Right lobe of liver (tissue), 6 donors: ENCODE measurements around the gene WNT7A. TPM values are rescaled to one million over a fixed set of nuclear protein-coding genes. Genes with fewer than 3 reads are reported as not detected.

Experiments used
- ATAC-seq, 4 donors: fragments of 200-7000 bp; cut with Tn5 transposase; one replicate each; pipeline ENCODE4 v1.9.1; 2020; ENCODE audit warnings: mild to moderate bottlenecking in 4 of 4, moderate library complexity in 4 of 4
- DNase-seq, 3 donors: peaks; one replicate each; pipeline ENCODE4 v3.0.0-alpha.2; 2020
- H3K27ac ChIP-seq, 3 donors: fragments of 200-600 bp; one replicate each; pipeline ENCODE4 v1.8.0; 2022
- H3K27me3 ChIP-seq, 2 donors: fragments of 200-600 bp; one replicate each; pipeline ENCODE4 v1.8.0; 2022
- H3K36me3 ChIP-seq, 4 donors: fragments of 200-600 bp; sonication (generic) in 1 of 4; one replicate each; pipeline versions ENCODE4 v1.5.1 to v1.8.0; 2017 to 2022; ENCODE audit warnings: control low read depth in 1 of 4
- H3K4me1 ChIP-seq, 4 donors: fragments of 200-600 bp; sonication (generic) in 1 of 4; one replicate each; pipeline versions ENCODE4 v1.5.1 to v1.8.0; 2017 to 2022; ENCODE audit warnings: control low read depth in 1 of 4
- H3K4me3 ChIP-seq, 3 donors: fragments of 200-600 bp; one replicate each; pipeline ENCODE4 v1.8.0; 2022
- H3K9me3 ChIP-seq, 4 donors: fragments of 200-600 bp; sonication (generic) in 1 of 4; one replicate each; pipeline versions ENCODE4 v1.5.1 to v1.8.0; 2017 to 2022; ENCODE audit warnings: control low read depth in 1 of 4
- POLR2A ChIP-seq: fragments of 450-650 bp; IDR thresholded peaks from one replicate; pipeline ENCODE4 v1.6.1; 2017; ENCODE audit warnings: antibody characterized with exemption, mild to moderate bottlenecking
- WGBS: methylation state at CpG from one replicate; pipeline ENCODE4 v1.1.6; 2018; ENCODE audit warnings: low coverage, low lambda C conversion rate; ENCODE audit not compliant: insufficient coverage; ENCODE audit errors: missing lambda C conversion rate; 5-methylcytosine and 5-hydroxymethylcytosine counted together
- intact Hi-C, 2 donors: fragments of 100-400 bp; cut with DNase I; formaldehyde crosslinking; loops; one replicate each; pipeline versions ENCODE4 v1.11.2 to v1.14.1; 2022
- total RNA-seq, 6 experiments: library from RNA; depleted of rRNA in 2 of 6; stranded (reverse); fragments of >200 nt in 2 of 6; fragmentation: NEBNext Ultra II Directional in 3 of 6; extraction: Animal tissue kit (Norgen Biotek cat#: 25700) in 3 of 6; gene quantifications; one replicate each; pipeline versions ENCODE4 v1.1.0 to v1.2.4, GENCODE V29; 2016 to 2023
- TF ChIP-seq, protein P1 (sequence below), 4 donors: fragments of 200-600 bp in 3 of 4; fragments of 450-650 bp in 1 of 4; IDR thresholded peaks; one replicate each; pipeline versions ENCODE4 v1.5.1 to v1.8.0; 2016 to 2022; ENCODE audit warnings: antibody characterized with exemption in 4 of 4, mild to moderate bottlenecking in 2 of 4
- donor health status: DM: no; HTN: yes; CAD: no.
- donor health status: DM: no; HTN: no; CAD: no.
- donor health status: DM: no; HTN: no; CAD: no.
- donor health status: DM: no; HTN: yes; CAD: no.
- donor health status: DM: no; HTN: yes; CAD: no.

Gene WNT7A
- total RNA-seq, 6 experiments from 2014 or later, result not detected

DNA sequence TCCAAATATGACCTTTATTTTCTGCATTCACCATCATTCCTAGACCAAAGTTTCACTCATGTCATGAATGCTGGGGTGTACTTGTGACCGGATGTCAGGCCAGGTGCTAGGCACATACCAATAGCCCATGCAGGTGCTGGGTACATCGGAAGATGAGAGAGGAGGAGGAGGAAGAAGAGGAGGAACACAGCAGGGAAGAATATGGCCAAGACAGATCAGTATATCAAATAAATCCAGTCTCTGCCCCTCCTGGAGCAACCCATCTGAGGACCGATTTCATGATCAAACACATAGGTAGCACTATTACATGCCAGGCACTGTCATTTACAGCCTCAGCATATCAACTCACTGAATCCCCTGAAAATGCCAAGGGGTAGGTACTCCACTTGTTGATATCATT lies 3.0 kb upstream of the WNT7A start:
- H3K27me3 ChIP-seq, result peaks cover 16 to 33% of the 10 kb centered on the region in 2 donors
- no peaks in the 10 kb centered on the region for H3K36me3 ChIP-seq
- no peak overlapping the region for H3K4me3 ChIP-seq
- DNase-seq (peak in 1 of 3 donors; percentile 5), ATAC-seq (no peak)
- TF ChIP-seq POLR2A, result no peak
- TF ChIP-seq, protein P1, sequence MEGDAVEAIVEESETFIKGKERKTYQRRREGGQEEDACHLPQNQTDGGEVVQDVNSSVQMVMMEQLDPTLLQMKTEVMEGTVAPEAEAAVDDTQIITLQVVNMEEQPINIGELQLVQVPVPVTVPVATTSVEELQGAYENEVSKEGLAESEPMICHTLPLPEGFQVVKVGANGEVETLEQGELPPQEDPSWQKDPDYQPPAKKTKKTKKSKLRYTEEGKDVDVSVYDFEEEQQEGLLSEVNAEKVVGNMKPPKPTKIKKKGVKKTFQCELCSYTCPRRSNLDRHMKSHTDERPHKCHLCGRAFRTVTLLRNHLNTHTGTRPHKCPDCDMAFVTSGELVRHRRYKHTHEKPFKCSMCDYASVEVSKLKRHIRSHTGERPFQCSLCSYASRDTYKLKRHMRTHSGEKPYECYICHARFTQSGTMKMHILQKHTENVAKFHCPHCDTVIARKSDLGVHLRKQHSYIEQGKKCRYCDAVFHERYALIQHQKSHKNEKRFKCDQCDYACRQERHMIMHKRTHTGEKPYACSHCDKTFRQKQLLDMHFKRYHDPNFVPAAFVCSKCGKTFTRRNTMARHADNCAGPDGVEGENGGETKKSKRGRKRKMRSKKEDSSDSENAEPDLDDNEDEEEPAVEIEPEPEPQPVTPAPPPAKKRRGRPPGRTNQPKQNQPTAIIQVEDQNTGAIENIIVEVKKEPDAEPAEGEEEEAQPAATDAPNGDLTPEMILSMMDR (IDR thresholded peaks at IDR 0.05), result no peak
- intact Hi-C loops, result loop anchor here in 1 of 2 donors (10.0 kb wide), 1 partner anchor 228 kb away; no protein-coding TSS in a partner anchor
- peaks cover 0 to 10% (median 0%) of the 10 kb centered on the region in 4 donors for H3K4me1 ChIP-seq
- no peak overlapping the region for H3K27ac ChIP-seq
- H3K9me3 ChIP-seq, result no peaks in the 10 kb centered on the region
- WGBS, result 67% methylated on average over 3 of the region's 3 CpGs

DNA sequence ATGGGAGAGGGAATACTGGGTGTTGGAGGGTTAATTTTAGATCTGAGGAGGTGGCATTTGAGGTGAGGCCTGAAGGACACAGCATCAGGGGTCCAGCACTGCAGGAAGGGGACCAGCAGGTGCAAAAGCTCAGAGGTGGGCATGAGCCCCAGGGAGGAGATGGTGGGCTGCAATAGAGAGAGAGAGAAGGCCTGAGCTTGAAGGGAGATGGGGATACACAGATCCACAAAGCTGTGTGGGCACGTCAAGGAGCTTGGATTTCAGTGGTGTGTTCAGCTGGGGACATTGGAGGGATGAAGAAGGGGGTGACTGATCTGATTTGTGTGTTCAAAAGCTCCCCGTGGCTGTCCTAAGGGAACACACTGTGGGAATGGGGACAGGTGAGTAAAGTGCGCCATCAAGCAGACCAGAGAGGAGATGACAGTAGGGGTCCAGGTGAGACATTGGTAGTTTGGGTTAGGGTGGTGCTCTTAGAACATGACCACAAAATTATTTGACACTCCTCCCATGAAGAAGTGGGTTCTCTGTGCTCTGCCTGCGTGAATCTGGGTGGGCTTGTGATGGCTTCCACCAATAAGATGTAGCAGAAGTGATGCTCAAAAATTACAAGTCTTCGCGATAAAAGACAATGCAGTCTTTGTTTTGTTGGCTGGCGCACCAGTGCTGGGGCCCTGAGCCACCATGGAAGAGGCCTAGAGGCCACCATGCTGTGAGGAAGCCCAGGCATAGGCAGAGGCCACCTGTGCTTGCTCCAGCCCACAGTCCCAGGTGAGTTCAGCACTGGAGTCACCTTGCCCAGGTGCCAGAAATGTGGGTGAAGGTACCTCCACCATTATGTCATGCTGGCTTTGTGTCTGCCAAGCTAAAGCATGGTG lies 1.9 kb upstream of the WNT7A start:
- H3K4me1 ChIP-seq, result peaks cover 0 to 10% (median 0%) of the 10 kb centered on the region in 4 donors
- peaks cover 16 to 36% of the 10 kb centered on the region in 2 donors for H3K27me3 ChIP-seq
- ATAC-seq, result no peak
- H3K4me3 ChIP-seq, result no peak overlapping the region
- no peak for TF ChIP-seq POLR2A
- TF ChIP-seq, protein P1 (IDR thresholded peaks at IDR 0.05), result no peak
- H3K9me3 ChIP-seq, result no peaks in the 10 kb centered on the region
- DNase-seq, result peak in 1 of 3 donors; percentile 10
- H3K36me3 ChIP-seq, result no peaks in the 10 kb centered on the region
- no peak overlapping the region for H3K27ac ChIP-seq
- 47% methylated on average over 4 of the region's 7 CpGs for WGBS
- intact Hi-C loops, result loop anchor here in 1 of 2 donors (10.0 kb wide), 1 partner anchor 227 kb away; no protein-coding TSS in a partner anchor

DNA sequence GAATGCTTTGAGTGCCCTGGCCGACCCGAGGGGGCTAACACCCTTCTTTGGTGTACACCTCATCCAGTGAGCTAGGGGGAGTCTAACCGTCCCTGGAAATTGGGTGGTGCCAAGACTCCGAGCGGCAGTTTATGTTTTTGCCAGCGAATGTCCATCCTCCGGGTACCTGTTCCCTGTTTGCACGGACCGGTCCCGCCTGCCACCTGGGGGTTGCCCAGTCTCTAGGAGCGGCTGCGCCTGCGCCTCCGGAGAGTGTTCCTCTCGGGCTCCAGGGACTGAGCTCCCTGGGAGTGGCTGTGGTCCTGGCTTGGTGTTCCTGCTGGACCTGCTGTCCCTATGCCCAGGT lies 913 bp upstream of the WNT7A start:
- peaks cover 16 to 36% of the 10 kb centered on the region in 2 donors for H3K27me3 ChIP-seq
- no peaks in the 10 kb centered on the region for H3K36me3 ChIP-seq
- no peak overlapping the region for H3K27ac ChIP-seq
- no peak for TF ChIP-seq POLR2A
- TF ChIP-seq, protein P1 (IDR thresholded peaks at IDR 0.05), result no peak
- WGBS, result 0% methylated on average over 3 of the region's 15 CpGs
- H3K9me3 ChIP-seq, result no peaks in the 10 kb centered on the region
- peaks cover 0 to 10% (median 0%) of the 10 kb centered on the region in 4 donors for H3K4me1 ChIP-seq
- intact Hi-C loops, result loop anchor here in 1 of 2 donors (10.0 kb wide), 1 partner anchor 226 kb away; no protein-coding TSS in a partner anchor
- DNase-seq (peak in 1 of 3 donors; percentile 25), ATAC-seq (no peak)
- H3K4me3 ChIP-seq, result no peak overlapping the region

DNA sequence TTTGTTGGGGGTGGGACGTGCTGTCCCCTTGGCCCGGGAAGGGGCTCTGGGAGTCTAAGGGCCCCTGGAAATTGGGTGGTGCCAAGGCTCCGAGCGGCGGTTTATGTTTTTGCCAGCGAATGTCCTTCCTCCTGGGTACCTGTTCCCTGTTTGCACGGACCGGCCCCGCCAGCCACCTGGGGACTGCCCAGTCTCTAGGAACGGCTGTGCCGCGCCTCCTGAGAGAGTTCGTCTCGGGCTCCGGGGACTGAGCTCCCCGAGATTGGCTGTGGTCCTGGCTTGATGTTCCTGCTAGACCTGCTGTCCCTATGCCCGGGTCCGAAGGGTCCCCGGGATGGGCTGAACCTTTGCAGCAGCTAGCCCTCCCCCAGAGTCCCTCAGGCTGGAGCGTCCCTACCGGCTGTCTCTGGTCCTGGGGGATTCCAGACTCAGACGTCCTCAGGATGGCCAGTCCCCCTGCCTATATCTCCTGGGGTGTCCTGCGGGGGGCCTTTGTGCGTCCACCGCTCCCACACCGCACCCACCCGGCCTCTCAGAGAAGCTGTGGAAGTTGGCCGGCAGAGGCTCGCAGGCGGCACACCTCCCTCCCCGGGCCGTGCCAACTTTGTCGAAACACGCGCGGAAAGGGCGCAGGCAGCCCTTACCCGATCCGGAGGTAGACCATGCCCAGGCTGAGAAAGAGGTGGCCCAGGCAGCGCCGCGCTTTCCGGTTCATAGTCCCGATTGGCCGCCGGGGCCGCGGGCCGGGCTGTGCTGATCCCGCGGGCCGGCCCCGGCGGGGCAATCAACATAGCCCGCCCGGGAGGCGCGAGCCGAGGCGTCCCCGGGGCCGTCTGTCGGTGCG lies 547 bp downstream of the WNT7A start:
- Histone ChIP-seq H3K27me3 (peaks cover 16 to 32% of the 10 kb centered on the region in 2 donors), H3K4me1 (peaks cover 0 to 10% (median 0%) of the 10 kb centered on the region in 4 donors), H3K36me3 (no peaks in the 10 kb centered on the region), H3K27ac (no peak overlapping the region), H3K9me3 (no peaks in the 10 kb centered on the region), H3K4me3 (peak overlapping the region in 1 of 3 donors; percentile 26)
- DNase-seq, result no peak
- WGBS, result 0% methylated on average over 3 of the region's 64 CpGs
- intact Hi-C loops, result no loop called here
- peak in 1 of 4 donors; percentile 21 for ATAC-seq
- TF ChIP-seq POLR2A, result no peak
- TF ChIP-seq, protein P1 (IDR thresholded peaks at IDR 0.05), result no peak
